NB4 (cell line): ENCODE data around the gene PDE8A.

Experiments used
- MYC ChIP-seq: IDR thresholded peaks from 2 replicates; pipeline ENCODE4 v1.6.1; 2011; ENCODE audit warnings: low read depth, low read length
- POLR2A ChIP-seq: IDR thresholded peaks from 2 replicates; pipeline ENCODE4 v1.6.1; 2011; ENCODE audit warnings: mild to moderate bottlenecking; ENCODE audit not compliant: insufficient read length; ENCODE audit errors: extremely low read depth
- TF ChIP-seq, protein P1 (sequence below): IDR thresholded peaks from one replicate; pipeline ENCODE4 v1.5.1; 2012; ENCODE audit warnings: low read depth, low read length
- TF ChIP-seq, protein P2 (sequence below): IDR thresholded peaks from 2 replicates; pipeline ENCODE4 v1.6.1; 2011; ENCODE audit warnings: low read depth, low read length

DNA sequence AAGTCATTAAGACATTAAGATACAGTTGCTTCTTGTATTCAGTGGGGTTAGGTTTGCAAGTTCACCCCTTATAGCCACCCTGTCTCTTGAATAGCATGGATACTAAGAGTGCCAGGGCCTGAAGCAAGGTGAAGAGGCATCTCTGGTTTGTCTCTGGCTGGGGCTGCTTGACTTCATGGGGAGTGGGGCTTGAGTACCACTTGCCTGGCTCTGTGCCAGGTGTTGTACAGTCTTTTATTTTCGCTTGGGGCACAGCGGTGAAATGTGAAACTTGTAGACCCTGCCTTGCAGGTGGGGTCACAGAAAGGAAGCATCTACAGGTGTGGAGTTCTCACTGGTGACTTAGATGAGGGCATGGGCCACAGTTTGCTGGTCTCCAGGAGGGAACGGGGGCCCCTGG, 152.1 kb downstream of the PDE8A start:
- TF ChIP-seq POLR2A (no peak), MYC (no peak)
- TF ChIP-seq, protein P1, sequence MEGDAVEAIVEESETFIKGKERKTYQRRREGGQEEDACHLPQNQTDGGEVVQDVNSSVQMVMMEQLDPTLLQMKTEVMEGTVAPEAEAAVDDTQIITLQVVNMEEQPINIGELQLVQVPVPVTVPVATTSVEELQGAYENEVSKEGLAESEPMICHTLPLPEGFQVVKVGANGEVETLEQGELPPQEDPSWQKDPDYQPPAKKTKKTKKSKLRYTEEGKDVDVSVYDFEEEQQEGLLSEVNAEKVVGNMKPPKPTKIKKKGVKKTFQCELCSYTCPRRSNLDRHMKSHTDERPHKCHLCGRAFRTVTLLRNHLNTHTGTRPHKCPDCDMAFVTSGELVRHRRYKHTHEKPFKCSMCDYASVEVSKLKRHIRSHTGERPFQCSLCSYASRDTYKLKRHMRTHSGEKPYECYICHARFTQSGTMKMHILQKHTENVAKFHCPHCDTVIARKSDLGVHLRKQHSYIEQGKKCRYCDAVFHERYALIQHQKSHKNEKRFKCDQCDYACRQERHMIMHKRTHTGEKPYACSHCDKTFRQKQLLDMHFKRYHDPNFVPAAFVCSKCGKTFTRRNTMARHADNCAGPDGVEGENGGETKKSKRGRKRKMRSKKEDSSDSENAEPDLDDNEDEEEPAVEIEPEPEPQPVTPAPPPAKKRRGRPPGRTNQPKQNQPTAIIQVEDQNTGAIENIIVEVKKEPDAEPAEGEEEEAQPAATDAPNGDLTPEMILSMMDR = no peak
- TF ChIP-seq, protein P2, sequence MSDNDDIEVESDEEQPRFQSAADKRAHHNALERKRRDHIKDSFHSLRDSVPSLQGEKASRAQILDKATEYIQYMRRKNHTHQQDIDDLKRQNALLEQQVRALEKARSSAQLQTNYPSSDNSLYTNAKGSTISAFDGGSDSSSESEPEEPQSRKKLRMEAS = no peak
